Fibroblast of skin of back (primary cell): ENCODE results near the gene SOX8.

ENCODE experiments used
- DNase-seq: peaks from one replicate; pipeline ENCODE4 v3.0.0-alpha.2; 2013

The SOX8 gene

DNA sequence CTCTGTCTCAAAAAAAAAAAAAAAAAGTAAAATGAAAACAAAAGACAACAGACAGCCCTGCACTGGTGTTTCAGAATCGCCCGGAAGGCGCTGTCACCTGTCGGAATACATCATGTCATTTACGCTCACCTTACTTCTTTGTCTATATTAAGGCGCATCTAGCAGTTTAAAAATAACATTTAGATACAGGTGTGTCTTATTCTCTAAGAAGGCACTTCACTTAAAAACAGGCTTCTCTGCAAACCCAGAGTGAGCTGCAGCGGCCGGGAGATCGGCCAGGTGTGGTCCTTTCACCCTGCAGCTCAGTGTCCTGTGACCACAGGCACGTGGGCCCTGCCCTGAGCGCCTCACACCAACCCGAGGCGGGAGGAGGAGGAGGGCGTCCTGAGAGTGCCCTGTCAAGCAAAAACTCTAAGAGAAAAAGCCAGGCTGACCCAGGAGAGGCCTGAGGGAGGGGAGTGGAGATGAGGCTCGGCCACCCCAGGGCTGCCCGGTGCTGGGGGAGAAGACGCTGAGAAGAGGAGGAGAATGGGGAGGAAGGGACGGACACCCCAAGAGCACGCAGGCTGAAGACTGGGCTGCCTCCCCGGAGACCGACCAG is 7.5 kb upstream of the SOX8 start:
- DNase-seq, result no peak

DNA sequence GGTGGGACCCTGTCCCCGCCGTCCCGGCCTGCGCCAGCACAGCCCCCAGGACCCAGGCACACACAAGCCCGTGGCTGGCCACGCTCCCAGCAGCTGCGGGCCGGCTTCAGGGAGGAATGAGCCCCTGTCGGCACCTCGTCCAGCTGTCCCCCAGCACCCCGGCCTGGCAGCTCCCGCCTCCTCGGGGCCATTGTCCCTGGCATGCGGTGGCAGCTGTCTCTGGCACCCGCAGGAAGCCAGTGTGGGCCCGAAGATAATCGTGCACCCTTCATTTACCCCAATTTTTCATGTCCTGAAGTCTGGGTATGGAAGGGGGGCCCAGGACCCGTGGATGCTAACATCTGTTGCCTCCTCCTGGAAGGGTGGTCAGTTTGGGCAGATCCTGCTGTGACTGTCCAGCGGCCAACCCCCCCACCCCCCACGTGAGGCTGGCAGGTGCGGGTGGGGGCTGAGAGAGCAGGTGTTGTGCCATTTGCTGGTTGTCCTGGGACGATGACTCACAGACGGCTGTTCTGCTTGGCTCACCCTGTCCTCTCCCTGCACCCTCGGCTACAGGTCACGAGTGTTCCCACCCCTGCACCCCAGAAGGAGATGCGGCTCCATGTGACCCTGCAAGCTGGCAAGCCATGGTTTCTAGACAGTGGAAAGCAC is 6.8 kb upstream of the SOX8 start:
- DNase-seq, result no peak

- no peak for DNase-seq
Observed at GRCh38 chr16:975291-975690, 6.3 kb upstream of the SOX8 start.

DNA sequence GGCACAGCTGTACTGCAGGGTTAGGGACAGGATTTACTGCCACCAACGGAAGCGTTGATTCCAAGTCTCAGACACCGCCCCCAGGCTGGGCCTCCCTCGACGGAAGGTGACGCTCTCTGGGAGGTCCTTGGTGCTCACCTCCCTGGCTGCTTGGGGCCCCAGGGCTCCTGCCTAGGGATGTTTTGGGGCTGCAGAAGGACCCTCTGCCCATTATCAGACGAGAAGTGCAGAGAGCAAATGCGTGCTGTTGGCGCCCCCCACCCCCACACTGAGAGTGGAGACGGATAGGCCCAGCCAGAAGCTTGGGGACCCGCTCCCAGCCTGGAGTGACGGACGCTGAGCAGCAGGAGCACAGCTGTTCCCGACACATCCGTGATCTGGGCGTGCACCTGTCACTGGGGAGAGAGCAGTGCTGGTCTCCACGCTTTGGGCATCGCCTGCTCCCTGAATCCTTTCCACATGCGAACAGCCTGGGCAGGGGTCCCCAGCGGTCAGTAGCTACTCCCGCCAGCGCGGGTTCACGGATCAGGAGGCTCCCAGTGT is 5.1 kb upstream of the SOX8 start:
- DNase-seq, result no peak

GRCh38 chr16:977081-977701 is 4.4 kb upstream of the SOX8 start:
- DNase-seq, result no peak

DNA sequence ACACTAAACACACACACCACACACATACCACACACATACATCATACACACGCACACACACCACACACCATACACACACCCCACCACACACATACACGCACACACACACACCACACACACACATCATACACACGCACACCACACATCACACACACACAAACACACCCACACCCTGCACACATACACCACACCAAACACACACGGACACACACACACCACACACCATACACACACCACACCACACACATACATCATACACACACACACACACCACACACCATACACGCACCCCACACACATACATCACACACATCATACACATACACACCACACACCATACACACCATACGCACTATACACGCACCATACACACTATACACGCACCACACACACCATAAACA is 3.7 kb upstream of the SOX8 start:
- DNase-seq, result no peak

DNA sequence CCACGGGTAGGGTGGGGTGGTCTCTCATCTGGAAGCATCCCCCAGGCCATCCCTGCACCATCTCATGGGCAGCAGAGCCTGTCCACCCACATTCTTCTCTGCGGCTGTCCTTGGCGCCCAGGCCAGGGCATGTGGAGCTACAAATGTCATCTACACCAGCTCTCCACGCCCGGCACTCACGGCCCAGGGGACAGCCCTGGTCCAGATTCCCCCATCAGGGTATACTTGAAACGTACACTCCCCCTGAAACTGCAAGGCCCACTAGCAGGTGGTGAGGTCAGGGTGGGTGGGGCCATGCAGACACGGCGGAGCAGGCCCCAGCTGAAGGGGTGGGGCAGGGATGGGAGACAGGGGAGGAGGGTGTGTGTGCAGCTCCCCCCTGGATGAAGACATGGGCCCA is 3.2 kb upstream of the SOX8 start:
- DNase-seq, result no peak

- DNase-seq, result no peak
Observed at GRCh38 chr16:979147-979546, 2.4 kb upstream of the SOX8 start.

- no peak for DNase-seq
Observed at GRCh38 chr16:979859-980594, 1.5 kb upstream of the SOX8 start.

DNA sequence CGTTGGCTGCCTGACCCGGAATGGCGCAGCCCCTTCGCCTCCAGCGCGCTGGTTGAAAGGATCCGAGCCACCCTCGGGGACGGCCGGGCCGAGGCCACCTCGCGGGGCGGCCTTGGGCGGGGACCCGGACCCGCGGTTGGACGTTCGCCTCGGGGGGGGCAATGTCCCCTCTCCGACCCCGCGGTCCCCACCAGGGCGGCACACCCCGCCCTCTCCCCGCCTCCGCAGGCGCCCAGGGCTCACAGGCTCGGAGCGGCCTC is 1.0 kb upstream of the SOX8 start:
- DNase-seq, result no peak

- no peak for DNase-seq
Observed at GRCh38 chr16:982145-983043, 824 bp downstream of the SOX8 start.

DNA sequence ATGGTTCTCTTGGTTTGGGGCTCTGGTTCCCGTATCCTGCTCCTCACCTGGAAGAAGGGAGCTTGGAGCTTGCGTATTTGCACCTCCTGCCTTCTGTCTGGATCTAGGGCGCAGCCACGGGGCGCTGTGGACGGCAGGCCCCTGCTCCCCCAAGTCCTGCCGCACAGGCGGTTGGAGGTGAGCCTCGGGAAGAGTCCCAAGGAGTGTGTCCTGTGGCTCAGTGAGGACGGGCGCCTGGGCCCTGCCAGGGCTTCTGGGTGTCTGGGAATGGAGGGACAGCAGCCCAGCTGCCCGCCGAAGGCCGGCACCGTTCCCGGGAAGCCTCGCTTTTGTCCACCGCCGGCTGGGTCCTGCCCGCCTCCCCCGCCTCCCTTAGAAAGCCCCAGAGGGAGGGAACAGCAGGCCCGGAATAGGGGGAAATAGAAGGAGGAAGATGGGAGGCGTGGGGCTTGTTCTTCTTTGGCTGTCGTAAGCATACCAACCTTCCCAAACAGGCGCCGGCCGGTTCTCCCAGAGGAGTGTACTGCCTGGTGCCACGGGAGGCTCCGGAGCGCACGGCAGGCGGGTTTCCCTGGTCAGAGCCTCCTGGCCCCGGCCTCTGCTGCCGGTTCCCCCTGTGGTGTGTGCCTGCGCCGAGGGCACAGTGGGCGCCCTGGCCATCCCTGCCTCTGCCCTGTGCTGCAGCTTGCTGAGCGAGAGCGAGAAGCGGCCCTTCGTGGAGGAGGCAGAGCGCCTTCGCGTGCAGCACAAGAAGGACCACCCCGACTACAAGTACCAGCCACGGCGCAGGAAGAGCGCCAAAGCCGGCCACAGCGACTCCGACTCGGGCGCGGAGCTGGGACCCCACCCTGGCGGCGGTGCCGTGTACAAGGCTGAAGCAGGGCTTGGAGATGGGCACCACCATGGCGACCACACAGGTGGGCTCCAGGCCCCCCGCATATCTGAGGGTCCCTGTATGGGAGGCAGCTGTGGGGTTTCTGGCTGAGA is 1.8 kb downstream of the SOX8 start:
- DNase-seq, result no peak

DNA sequence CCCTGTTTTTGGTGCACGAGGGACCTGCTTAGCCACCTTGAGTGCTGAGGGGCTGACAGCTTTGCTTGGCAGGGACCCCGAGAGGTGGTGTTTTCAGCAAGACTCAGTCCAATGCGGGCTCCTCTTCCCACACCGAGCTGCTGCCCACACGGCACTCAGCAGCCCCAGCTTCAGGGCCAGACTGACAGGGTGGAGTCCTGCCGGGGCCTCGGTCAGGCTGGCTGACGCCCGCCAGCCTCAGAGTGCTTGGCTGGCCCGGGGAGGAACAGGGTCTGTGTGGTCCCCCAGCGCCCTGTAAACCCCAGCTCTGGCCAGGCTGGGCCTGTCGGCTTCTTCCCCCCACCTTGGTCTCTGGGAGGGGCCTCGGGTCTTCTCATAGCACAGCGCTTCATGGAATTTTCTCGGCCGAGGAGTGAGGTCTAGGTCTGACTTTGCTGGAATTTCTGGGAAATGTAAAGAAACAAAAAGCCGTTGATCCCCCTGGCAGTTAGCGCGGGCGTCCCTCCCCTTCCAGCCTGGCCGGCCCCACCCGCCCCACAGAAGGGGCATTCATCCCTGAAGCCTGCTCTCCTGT is 2.6 kb downstream of the SOX8 start:
- no peak for DNase-seq

DNA sequence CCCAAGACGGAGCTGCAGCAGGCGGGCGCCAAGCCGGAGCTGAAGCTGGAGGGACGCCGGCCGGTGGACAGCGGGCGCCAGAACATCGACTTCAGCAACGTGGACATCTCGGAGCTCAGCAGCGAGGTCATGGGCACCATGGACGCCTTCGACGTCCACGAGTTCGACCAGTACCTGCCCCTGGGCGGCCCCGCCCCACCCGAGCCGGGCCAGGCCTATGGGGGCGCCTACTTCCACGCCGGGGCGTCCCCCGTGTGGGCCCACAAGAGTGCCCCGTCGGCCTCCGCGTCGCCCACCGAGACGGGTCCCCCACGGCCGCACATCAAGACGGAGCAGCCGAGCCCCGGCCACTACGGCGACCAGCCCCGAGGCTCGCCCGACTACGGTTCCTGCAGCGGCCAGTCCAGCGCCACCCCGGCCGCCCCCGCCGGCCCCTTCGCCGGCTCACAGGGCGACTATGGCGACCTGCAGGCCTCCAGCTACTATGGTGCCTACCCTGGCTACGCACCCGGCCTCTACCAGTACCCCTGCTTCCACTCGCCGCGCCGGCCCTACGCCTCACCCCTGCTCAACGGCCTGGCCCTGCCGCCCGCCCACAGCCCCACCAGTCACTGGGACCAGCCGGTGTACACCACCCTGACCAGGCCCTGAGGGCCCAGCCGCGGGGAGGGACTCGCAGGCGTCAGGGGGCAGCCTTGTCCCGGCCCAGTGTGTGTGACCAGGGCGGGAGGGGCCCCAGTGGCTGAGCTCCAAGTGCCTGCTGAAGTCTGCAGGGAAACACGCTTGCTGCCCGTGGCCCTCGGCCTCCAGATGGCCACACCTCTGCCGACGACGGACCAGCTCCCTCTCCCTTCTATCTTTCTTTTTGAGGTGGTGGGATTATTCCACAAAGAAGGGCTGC is 3.4 kb downstream of the SOX8 start:
- DNase-seq, result no peak

DNA sequence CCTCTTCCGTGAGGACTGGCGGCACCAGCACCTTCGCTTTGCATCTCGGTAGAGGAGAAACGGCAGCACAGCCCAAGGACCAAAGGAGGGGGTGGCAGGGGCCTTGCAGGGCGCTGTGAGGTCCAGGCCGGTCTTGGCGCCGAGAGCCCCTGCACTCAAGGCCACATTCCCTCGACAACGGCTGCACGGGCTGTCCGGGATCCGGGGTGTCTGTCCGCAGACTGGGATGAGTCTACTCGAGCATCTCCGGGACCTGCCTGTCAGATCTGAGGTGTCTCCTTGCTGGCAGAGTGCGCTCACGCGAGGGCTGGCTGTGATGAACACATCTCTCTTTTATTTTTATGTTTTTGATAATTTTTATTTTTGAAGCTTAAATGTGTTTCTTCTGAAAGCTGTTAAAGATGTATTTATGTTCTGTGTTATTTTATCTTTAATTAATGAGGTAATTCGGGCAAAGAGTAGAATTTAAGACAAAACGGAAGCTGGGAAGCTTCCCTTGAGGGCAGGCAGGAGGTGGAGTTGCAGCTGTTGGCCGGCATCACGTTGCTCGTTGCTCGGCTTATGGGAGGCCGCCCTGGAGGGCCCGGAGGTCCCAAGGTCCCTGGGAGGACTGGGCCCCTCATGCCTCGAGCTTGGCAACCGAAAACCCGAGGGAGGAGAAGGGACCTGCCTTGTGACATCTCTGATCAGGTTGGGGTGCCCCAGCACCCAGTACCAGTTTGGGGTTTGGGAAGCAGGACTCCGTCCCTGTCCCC is 4.3 kb downstream of the SOX8 start:
- DNase-seq, result no peak

- no peak for DNase-seq
Observed at GRCh38 chr16:986411-986810, 4.8 kb downstream of the SOX8 start.

DNA sequence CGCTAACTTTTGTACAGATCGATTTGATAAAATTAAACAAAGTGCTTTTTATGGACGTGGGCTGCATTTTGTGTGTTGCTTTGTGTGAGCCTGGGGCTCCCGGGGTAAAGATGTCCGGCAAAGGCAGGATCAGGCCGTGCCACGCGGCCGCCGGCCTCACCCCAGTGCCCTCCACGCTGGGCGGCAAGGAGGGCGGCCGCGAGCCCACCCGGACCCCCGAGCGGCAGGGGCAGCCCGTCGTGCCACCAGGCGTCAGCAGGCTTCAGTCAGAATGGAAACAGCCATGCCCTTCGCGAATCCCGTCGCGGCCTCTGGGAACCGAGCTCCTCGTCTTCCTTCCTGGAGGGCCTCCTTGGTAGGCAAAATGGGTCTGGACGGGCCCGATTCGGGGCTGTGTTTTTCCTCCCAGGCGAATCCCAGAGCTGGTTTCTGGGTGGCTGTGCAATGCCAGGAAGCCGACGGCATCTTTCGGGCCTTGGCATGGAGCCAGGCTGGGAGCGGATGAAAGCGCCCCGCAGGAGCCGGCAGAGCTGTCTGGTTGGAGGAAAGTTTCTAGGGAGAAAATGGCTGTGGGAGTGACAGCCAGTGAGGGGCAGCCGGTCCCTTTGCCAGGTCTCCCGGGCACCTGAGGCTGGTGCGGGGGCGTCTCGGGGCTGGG is 5.5 kb downstream of the SOX8 start:
- no peak for DNase-seq

DNA sequence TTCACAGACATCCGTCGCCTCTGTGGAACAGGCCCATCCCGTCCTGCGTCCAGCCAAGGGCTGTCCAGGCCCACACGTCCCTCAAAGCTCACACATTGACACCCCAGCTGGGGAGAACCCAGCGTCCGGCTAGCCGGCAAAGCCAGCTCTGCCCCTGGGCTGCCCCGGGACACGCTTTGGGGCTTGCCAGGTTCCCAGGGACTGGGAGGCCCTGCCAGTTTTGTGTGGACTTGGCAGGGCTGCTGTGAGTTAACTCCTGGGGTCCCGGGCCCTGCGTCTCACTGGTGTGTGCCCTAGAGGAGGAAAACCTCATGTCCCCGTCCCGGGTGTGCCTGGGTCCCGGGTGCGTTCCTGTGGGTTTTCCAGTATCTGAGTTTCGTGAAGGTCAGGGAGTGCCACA is 6.3 kb downstream of the SOX8 start:
- DNase-seq, result no peak
